ENCODE results near the gene ZNF483. TPM values are rescaled to one million over a fixed set of nuclear protein-coding genes. Genes with fewer than 3 reads are reported as not detected.
"Not testable (repeated sequence)": the region's sequence is repeated elsewhere in the genome, so short reads cannot be mapped to it uniquely, and the experiment has no call there.

ZNF483 gene
- total RNA-seq, 1 experiment from 2014 or later, result 2.4 TPM

- DNase-seq (ENCODE audit: low read depth), result no peak
These were observed 85.2 kb downstream of the ZNF483 start for GRCh38 chr9:111610149-111610548.

DNA sequence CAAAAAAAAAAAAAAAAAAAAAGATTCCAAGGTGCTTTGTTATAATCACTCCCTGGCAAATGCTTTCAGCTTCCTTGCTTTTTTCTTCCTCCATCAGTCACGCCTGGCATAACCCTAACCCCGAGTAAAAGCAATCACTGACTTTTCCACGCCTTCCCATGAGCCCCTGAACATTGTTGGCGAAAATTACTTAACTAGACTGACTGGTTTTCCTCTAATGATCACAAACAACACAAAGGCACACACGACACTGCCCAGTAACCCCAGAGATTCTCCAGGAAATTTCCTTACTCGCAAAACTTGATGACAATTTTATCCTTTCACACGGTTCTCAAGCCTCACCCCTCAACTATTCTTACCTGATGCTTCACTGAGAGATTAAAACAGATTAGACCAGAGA lies 85.9 kb downstream of the ZNF483 start:
- no peak for DNase-seq (ENCODE audit: low read depth)

- DNase-seq (ENCODE audit: low read depth), result peak; percentile 5
These were observed 88.6 kb downstream of the ZNF483 start for GRCh38 chr9:111613436-111614040.

GRCh38 chr9:111615928-111616327 lies 90.9 kb downstream of the ZNF483 start:
- no peak for DNase-seq (ENCODE audit: low read depth)

GRCh38 chr9:111617349-111617748 lies 92.4 kb downstream of the ZNF483 start:
- not testable (repeated sequence) for DNase-seq (ENCODE audit: low read depth)

GRCh38 chr9:111621895-111622480 lies 97.0 kb downstream of the ZNF483 start:
- DNase-seq (ENCODE audit: low read depth), result peak; percentile 45

DNA sequence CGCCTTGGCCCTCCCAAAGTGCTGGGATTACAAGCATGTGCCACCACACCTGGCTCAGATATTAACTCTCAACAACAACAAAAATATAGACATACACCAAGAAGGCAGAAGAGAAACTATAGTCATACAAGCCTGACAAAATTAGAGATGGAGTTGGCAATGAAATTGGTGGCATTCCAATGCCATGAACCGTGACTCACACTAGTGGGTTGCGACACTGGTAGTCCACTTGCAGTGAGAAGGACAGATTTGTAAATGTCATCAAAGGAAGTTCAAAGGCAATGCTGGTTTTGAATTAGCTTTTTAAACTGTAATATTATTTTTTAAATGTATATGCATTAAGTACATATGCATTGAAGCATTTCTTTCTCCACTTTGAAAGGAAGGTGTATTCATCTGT lies 97.6 kb downstream of the ZNF483 start:
- peak; percentile 92 for DNase-seq (ENCODE audit: low read depth)

Other genes with a start within 250 kb of the ZNF483 start
- not detected in 2 replicates for gene OR2K2, start 195.0 kb upstream of the ZNF483 start, total RNA-seq (2014; rRNA removed; shearing (Covaris generic))
- gene ECPAS, start 40.8 kb upstream of the ZNF483 start, total RNA-seq (2014; rRNA removed; shearing (Covaris generic)), result 49.6 and 63.3 TPM in 2 replicates
- gene PTGR1, start 74.5 kb downstream of the ZNF483 start, total RNA-seq (2014; rRNA removed; shearing (Covaris generic)), result 102 and 111 TPM in 2 replicates
- 11.4 and 14.2 TPM in 2 replicates for gene DNAJC25, start 106.2 kb downstream of the ZNF483 start, total RNA-seq (2014; rRNA removed; shearing (Covaris generic))
- gene GNG10, start 136.4 kb downstream of the ZNF483 start, total RNA-seq (2014; rRNA removed; shearing (Covaris generic)), result 139 and 156 TPM in 2 replicates

Measured in M059J (cell line).